Measurements from ENCODE around the gene CLTB.

DNA sequence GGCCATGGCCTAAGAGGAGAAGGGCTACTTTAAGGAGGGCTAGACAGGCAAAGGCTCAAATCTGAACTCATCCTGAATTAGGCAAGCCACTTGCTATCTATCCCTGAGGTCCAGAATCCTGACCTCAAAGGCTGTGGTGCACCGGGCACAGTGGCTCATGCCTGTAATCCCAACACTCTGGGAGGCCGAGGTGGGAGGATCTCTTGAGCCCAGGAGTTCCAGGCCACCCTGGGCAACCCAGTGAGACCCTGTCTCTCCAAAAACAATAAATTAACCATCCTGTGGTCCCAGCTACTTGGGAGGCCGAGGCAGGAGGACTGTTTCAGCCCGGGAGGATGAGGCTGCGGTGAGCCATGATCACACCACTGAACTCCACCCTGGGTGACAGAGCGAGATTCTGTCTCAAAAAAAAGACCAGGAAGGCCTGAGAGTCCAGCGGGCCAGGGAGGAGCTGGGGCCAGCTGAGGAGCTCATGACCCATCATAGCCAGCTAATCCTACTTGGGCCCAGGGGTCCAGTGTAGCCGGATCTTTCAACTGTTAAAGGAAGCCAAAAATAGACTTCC is 31.9 kb downstream of the CLTB start:
- TF ChIP-seq BHLHE40 (IDR thresholded peaks at IDR 0.05; ENCODE audit: borderline replicate concordance): no peak
- TF ChIP-seq SP1 (IDR thresholded peaks at IDR 0.05): no peak
- TF ChIP-seq FOXA1 (IDR thresholded peaks at IDR 0.05): no peak
- TF ChIP-seq FOXK2 (IDR thresholded peaks at IDR 0.05): no peak
- no peak for TF ChIP-seq FOXM1 (IDR thresholded peaks at IDR 0.05; ENCODE audit: borderline replicate concordance)
- no peak for TF ChIP-seq ZNF384 (IDR thresholded peaks at IDR 0.05)
- no peak for TF ChIP-seq TARDBP (IDR thresholded peaks at IDR 0.05)
- no peak for TF ChIP-seq ELF4 (IDR thresholded peaks at IDR 0.05)
- TF ChIP-seq NFRKB (IDR thresholded peaks at IDR 0.05): no peak
- TF ChIP-seq L3MBTL2 (conservative IDR thresholded peaks at IDR 0.05): no peak
- no peak for TF ChIP-seq SUZ12 (IDR thresholded peaks at IDR 0.05)
